ENCODE data around the gene RNF157.

RNF157 gene

GRCh38 chr17:76103274-76104139 is 136.8 kb downstream of the RNF157 start, which contains the start of gene EXOC7:
EXOC7 (minus strand) TSS chr17:76103787; CDS start chr17:76103692, 95 bp downstream.
- DNase-seq (ENCODE audit: low read depth): peak; percentile 58
- TF ChIP-seq CTCF (IDR thresholded peaks at IDR 0.05; ENCODE audit: low read depth, low read length, missing control alignments): peak; percentile 13
- H3K4me3 ChIP-seq (ENCODE audit: low read depth, low read length): peak within 1 kb of the TSS; percentile 94

GRCh38 chr17:76102944-76103273 is 137.4 kb downstream of the RNF157 start:
- DNase-seq (ENCODE audit: low read depth): no peak
- peak overlapping the region; percentile 94 for H3K4me3 ChIP-seq (ENCODE audit: low read depth, low read length)
- no peak for TF ChIP-seq CTCF (IDR thresholded peaks at IDR 0.05; ENCODE audit: low read depth, low read length, missing control alignments)

- no peak for TF ChIP-seq CTCF (IDR thresholded peaks at IDR 0.05; ENCODE audit: low read depth, low read length, missing control alignments)
- no peak for DNase-seq (ENCODE audit: low read depth)
- H3K4me3 ChIP-seq (ENCODE audit: low read depth, low read length): no peak overlapping the region
These were observed 142.5 kb downstream of the RNF157 start for GRCh38 chr17:76097716-76098295.

- H3K4me3 ChIP-seq (ENCODE audit: low read depth, low read length): no peak overlapping the region
- no peak for TF ChIP-seq CTCF (IDR thresholded peaks at IDR 0.05; ENCODE audit: low read depth, low read length, missing control alignments)
- no peak for DNase-seq (ENCODE audit: low read depth)
These were observed 144.3 kb downstream of the RNF157 start for GRCh38 chr17:76095943-76096342.

GRCh38 chr17:76094046-76094445 is 146.2 kb downstream of the RNF157 start:
- no peak overlapping the region for H3K4me3 ChIP-seq (ENCODE audit: low read depth, low read length)
- no peak for DNase-seq (ENCODE audit: low read depth)
- TF ChIP-seq CTCF (IDR thresholded peaks at IDR 0.05; ENCODE audit: low read depth, low read length, missing control alignments): no peak

GRCh38 chr17:76092526-76093413 is 147.5 kb downstream of the RNF157 start:
- no peak for DNase-seq (ENCODE audit: low read depth)
- TF ChIP-seq CTCF (IDR thresholded peaks at IDR 0.05; ENCODE audit: low read depth, low read length, missing control alignments): no peak
- no peak overlapping the region for H3K4me3 ChIP-seq (ENCODE audit: low read depth, low read length)

Measured in GM12864 (cell line).